Astrocyte (in vitro differentiated cells and primary cell): ENCODE results near the gene FANCL.
"Not testable (repeated sequence)": the region's sequence is repeated elsewhere in the genome, so short reads cannot be mapped to it uniquely, and the experiment has no call there.

Source experiments
- EZH2 ChIP-seq: IDR thresholded peaks from 2 replicates; pipeline ENCODE4 v1.6.1; 2012; ENCODE audit warnings: mild to moderate bottlenecking, low read length, inconsistent platforms; ENCODE audit not compliant: insufficient read depth
- TF ChIP-seq, protein P1 (sequence below): IDR thresholded peaks from 2 replicates; pipeline ENCODE4 v1.5.1; 2011; ENCODE audit warnings: low read depth, mild to moderate bottlenecking, inconsistent platforms, low read length, moderate library complexity; ENCODE audit not compliant: insufficient read depth

DNA sequence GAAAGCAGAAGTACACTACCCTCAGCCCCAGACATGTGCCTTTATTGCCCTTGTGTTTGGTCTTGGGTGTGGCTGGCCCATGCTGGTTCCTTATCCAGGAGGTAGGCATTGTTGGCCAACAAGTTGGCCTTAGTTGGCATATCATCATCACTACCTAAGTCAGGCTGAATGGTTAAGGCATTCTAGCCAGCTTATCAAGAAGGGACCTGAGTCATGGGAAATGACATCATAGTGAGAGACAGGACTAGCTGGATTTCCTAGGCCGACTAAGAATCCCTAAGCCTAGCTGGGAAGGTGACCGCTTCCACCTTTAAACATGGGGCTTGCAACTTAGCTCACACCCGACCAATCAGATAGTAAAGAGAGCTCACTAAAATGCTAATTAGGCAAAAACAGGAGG is 34.0 kb upstream of the FANCL start:
- TF ChIP-seq, protein P1, sequence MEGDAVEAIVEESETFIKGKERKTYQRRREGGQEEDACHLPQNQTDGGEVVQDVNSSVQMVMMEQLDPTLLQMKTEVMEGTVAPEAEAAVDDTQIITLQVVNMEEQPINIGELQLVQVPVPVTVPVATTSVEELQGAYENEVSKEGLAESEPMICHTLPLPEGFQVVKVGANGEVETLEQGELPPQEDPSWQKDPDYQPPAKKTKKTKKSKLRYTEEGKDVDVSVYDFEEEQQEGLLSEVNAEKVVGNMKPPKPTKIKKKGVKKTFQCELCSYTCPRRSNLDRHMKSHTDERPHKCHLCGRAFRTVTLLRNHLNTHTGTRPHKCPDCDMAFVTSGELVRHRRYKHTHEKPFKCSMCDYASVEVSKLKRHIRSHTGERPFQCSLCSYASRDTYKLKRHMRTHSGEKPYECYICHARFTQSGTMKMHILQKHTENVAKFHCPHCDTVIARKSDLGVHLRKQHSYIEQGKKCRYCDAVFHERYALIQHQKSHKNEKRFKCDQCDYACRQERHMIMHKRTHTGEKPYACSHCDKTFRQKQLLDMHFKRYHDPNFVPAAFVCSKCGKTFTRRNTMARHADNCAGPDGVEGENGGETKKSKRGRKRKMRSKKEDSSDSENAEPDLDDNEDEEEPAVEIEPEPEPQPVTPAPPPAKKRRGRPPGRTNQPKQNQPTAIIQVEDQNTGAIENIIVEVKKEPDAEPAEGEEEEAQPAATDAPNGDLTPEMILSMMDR, result not testable (repeated sequence)
- not testable (repeated sequence) for TF ChIP-seq EZH2
